ENCODE results near the gene LMF1. TPM values are rescaled to one million over a fixed set of nuclear protein-coding genes. Genes with fewer than 3 reads are reported as not detected.

LMF1 gene
- total RNA-seq, 1 donor from 2014 or later: 19.0 TPM

- no peak for DNase-seq
- intact Hi-C loops (cut with DNase I): no loop called here
- no peak for TF ChIP-seq CTCF (IDR thresholded peaks at IDR 0.05)
These were observed 43.4 kb upstream of the LMF1 start for GRCh38 chr16:1014221-1014620.

DNA sequence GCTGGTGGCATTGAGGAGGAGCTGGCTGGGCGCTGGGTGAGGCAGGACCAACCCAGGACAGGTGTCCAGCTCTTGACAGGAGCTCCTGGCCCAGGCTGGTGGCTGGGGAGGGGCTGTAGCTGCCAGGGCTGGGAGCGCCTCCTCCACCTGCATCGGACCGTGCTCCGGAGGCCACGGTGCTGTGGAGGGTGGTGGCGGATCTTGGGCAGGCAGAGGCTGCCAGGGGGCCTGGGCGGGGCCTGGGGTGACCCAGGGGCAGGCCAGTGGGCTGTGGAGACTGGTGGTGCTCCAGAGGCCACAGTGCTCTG is 42.8 kb upstream of the LMF1 start:
- TF ChIP-seq CTCF (IDR thresholded peaks at IDR 0.05): no peak
- no peaks in the 10 kb centered on the region for H3K27me3 ChIP-seq
- DNase-seq (no peak), ATAC-seq (no peak)
- H3K36me3 ChIP-seq: no peaks in the 10 kb centered on the region
- H3K9me3 ChIP-seq: no peaks in the 10 kb centered on the region
- H3K27ac ChIP-seq: no peak overlapping the region
- H3K4me1 ChIP-seq: no peaks in the 10 kb centered on the region
- intact Hi-C loops (cut with DNase I): no loop called here
- no peak overlapping the region for H3K4me3 ChIP-seq

More at GRCh38 chr16:1014221-1014620, 43.4 kb upstream of the LMF1 start:
- Histone ChIP-seq H3K9me3 (no peaks in the 10 kb centered on the region), H3K27ac (no peak overlapping the region), H3K4me1 (no peaks in the 10 kb centered on the region), H3K36me3 (no peaks in the 10 kb centered on the region), H3K4me3 (no peak overlapping the region), H3K27me3 (no peaks in the 10 kb centered on the region)
- no peak for ATAC-seq

- no peaks in the 10 kb centered on the region for H3K9me3 ChIP-seq
- no peaks in the 10 kb centered on the region for H3K36me3 ChIP-seq
- ATAC-seq: no peak
- intact Hi-C loops (cut with DNase I): no loop called here
- H3K4me1 ChIP-seq: no peaks in the 10 kb centered on the region
- no peak for DNase-seq
- H3K4me3 ChIP-seq: no peak overlapping the region
- peaks cover 3% of the 10 kb centered on the region for H3K27me3 ChIP-seq
- no peak for TF ChIP-seq CTCF (IDR thresholded peaks at IDR 0.05)
- H3K27ac ChIP-seq: no peak overlapping the region
These were observed 42.2 kb upstream of the LMF1 start for GRCh38 chr16:1012722-1013592.

GRCh38 chr16:1012135-1012534 is 41.4 kb upstream of the LMF1 start:
- DNase-seq (no peak), ATAC-seq (no peak)
- Histone ChIP-seq H3K27ac (no peak overlapping the region), H3K36me3 (no peaks in the 10 kb centered on the region), H3K9me3 (no peaks in the 10 kb centered on the region), H3K4me3 (no peak overlapping the region), H3K27me3 (peaks cover 9% of the 10 kb centered on the region), H3K4me1 (no peaks in the 10 kb centered on the region)
- intact Hi-C loops (cut with DNase I): no loop called here
- TF ChIP-seq CTCF (IDR thresholded peaks at IDR 0.05): no peak

DNA sequence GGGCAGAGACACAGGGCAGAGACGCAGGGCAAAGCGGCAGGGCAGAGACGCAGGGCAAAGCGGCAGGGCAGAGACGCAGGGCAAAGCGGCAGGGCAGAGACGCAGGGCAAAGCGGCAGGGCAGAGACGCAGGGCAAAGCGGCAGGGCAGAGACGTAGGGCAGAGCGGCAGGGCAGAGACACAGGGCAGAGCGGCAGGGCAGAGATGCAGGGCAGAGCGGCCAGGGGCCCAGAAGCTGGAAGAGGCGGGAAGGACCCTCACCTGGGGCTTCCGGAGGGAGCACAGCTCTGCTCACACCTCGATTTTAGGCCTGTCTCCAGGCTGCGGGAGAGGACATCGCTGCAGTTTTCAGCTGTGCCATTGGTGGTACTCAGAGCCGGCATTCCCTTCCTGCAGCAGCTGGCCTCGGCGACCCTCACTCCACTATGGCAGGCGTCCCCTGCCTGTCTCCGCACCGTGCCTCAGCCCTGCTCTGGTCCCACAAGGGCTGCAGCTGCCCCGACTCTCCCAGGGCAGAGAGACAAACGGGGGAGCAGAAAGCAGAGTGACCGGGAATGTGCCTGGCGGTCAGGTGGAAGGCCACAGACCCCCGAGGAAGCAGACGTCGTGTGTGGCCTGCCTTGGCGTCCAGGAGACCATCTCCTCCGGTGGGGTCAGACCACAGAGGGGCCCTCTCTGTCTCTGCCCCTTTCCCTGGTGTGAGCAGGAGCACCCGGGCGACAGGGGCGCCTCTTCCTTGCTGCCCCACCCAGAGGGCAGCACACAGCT is 40.7 kb upstream of the LMF1 start:
- DNase-seq: no peak
- Histone ChIP-seq H3K27me3 (peaks cover 9% of the 10 kb centered on the region), H3K4me3 (no peak overlapping the region), H3K4me1 (no peaks in the 10 kb centered on the region), H3K36me3 (no peaks in the 10 kb centered on the region), H3K9me3 (no peaks in the 10 kb centered on the region), H3K27ac (no peak overlapping the region)
- TF ChIP-seq CTCF (IDR thresholded peaks at IDR 0.05): no peak
- intact Hi-C loops (cut with DNase I): no loop called here
- ATAC-seq: no peak

Data from upper lobe of right lung (tissue), 1 donor.